Measurements from ENCODE around the gene ZBED2. TPM values are rescaled to one million over a fixed set of nuclear protein-coding genes. Genes with fewer than 3 reads are reported as not detected.

ZBED2 gene
- total RNA-seq, 4 donors from 2014 or later = not detected

GRCh38 chr3:111617406-111617805, 22.3 kb upstream of the ZBED2 start:
- Histone ChIP-seq H3K4me1 (no peaks in the 10 kb centered on the region), H3K9me3 (no peaks in the 10 kb centered on the region), H3K36me3 (no peaks in the 10 kb centered on the region), H3K4me3 (no peak overlapping the region), H3K27ac (no peak overlapping the region), H3K27me3 (no peaks in the 10 kb centered on the region)
- TF ChIP-seq POLR2AphosphoS5 (IDR thresholded peaks at IDR 0.05) (no peak), CTCF (IDR thresholded peaks at IDR 0.05) (no peak), EP300 (IDR thresholded peaks at IDR 0.05; ENCODE audit: low read depth) (no peak), POLR2A (IDR thresholded peaks at IDR 0.05) (no peak)
- intact Hi-C loops (cut with DNase I; ENCODE audit: low total_unique reads) (no loop called here), in situ Hi-C loops (cut with MboI; ENCODE audit: low pct_ligation_motif_present in 1 of 4, low pct_unique_long_range_greater_than_20kb in 1 of 4, low sequenced_read_pairs in 3 of 4) (no loop called here)
- 83% methylated on average over 3 of the region's 3 CpGs; no CpG with 5 or more reads in 1 of the 2 donors for WGBS, 2 donors (ENCODE audit: low coverage in 1 of 2)
- no peak for DNase-seq

- DNase-seq = peak; percentile 13
- no peaks in the 10 kb centered on the region for H3K36me3 ChIP-seq
- TF ChIP-seq EP300 (IDR thresholded peaks at IDR 0.05; ENCODE audit: low read depth) (no peak), POLR2AphosphoS5 (IDR thresholded peaks at IDR 0.05) (no peak), POLR2A (IDR thresholded peaks at IDR 0.05) (no peak), CTCF (IDR thresholded peaks at IDR 0.05) (no peak)
- no peaks in the 10 kb centered on the region for H3K9me3 ChIP-seq
- no peaks in the 10 kb centered on the region for H3K4me1 ChIP-seq
- H3K27me3 ChIP-seq = no peaks in the 10 kb centered on the region
- in situ Hi-C loops (cut with MboI; ENCODE audit: low pct_ligation_motif_present in 1 of 4, low pct_unique_long_range_greater_than_20kb in 1 of 4, low sequenced_read_pairs in 3 of 4) (no loop called here), intact Hi-C loops (cut with DNase I; ENCODE audit: low total_unique reads) (no loop called here)
- no peak overlapping the region for H3K27ac ChIP-seq
- WGBS, 2 donors (ENCODE audit: low coverage in 1 of 2) = 43 to 71% methylated on average over 2 to 6 of the region's 6 CpGs
- no peak overlapping the region for H3K4me3 ChIP-seq
These were observed 21.4 kb upstream of the ZBED2 start for GRCh38 chr3:111616417-111617105.

- no peak for DNase-seq
- H3K4me3 ChIP-seq = no peak overlapping the region
- H3K9me3 ChIP-seq = no peaks in the 10 kb centered on the region
- in situ Hi-C loops (cut with MboI; ENCODE audit: low pct_ligation_motif_present in 1 of 4, low pct_unique_long_range_greater_than_20kb in 1 of 4, low sequenced_read_pairs in 3 of 4) = no loop called here
- intact Hi-C loops (cut with DNase I; ENCODE audit: low total_unique reads) = no loop called here
- H3K4me1 ChIP-seq = no peaks in the 10 kb centered on the region
- no peaks in the 10 kb centered on the region for H3K36me3 ChIP-seq
- 45 to 52% methylated on average over 3 of the region's 3 CpGs for WGBS, 2 donors (ENCODE audit: low coverage in 1 of 2)
- no peak for TF ChIP-seq EP300 (IDR thresholded peaks at IDR 0.05; ENCODE audit: low read depth)
- no peak for TF ChIP-seq POLR2AphosphoS5 (IDR thresholded peaks at IDR 0.05)
- no peak for TF ChIP-seq CTCF (IDR thresholded peaks at IDR 0.05)
- no peak for TF ChIP-seq POLR2A (IDR thresholded peaks at IDR 0.05)
- H3K27me3 ChIP-seq = no peaks in the 10 kb centered on the region
- H3K27ac ChIP-seq = no peak overlapping the region
These were observed 20.7 kb upstream of the ZBED2 start for GRCh38 chr3:111615880-111616279.

GRCh38 chr3:111613294-111613693, 18.1 kb upstream of the ZBED2 start:
- no peaks in the 10 kb centered on the region for H3K4me1 ChIP-seq
- no peak overlapping the region for H3K4me3 ChIP-seq
- TF ChIP-seq CTCF (IDR thresholded peaks at IDR 0.05) = no peak
- TF ChIP-seq POLR2A (IDR thresholded peaks at IDR 0.05) = no peak
- no peak for TF ChIP-seq POLR2AphosphoS5 (IDR thresholded peaks at IDR 0.05)
- TF ChIP-seq EP300 (IDR thresholded peaks at IDR 0.05; ENCODE audit: low read depth) = no peak
- no peak overlapping the region for H3K27ac ChIP-seq
- intact Hi-C loops (cut with DNase I; ENCODE audit: low total_unique reads) (no loop called here), in situ Hi-C loops (cut with MboI; ENCODE audit: low pct_ligation_motif_present in 1 of 4, low pct_unique_long_range_greater_than_20kb in 1 of 4, low sequenced_read_pairs in 3 of 4) (no loop called here)
- DNase-seq = no peak
- no peaks in the 10 kb centered on the region for H3K36me3 ChIP-seq
- WGBS, 2 donors (ENCODE audit: low coverage in 1 of 2) = 43% methylated on average over 1 of the region's 1 CpG; no CpG with 5 or more reads in 1 of the 2 donors
- H3K9me3 ChIP-seq = no peaks in the 10 kb centered on the region
- H3K27me3 ChIP-seq = no peaks in the 10 kb centered on the region
